ENCODE data around the gene RPL13A. TPM values are rescaled to one million over a fixed set of nuclear protein-coding genes. Genes with fewer than 3 reads are reported as not detected.

The RPL13A gene
- total and polyA plus RNA-seq, 9 of the 15 experiments (the other 6 are each of a cell fraction or from before 2014, with no cell fraction given), result 1,744 to 5,482 (median 2,949) TPM

- TF ChIP-seq ZNF280B (CRISPR knock-in tag; IDR thresholded peaks at IDR 0.05), result no peak
- TF ChIP-seq HOMEZ (CRISPR knock-in tag; IDR thresholded peaks at IDR 0.05), result no peak
- no peak for TF ChIP-seq ZNF592 (IDR thresholded peaks at IDR 0.05)
- no peak for TF ChIP-seq ZNF146 (CRISPR knock-in tag; IDR thresholded peaks at IDR 0.05; ENCODE audit: unreplicated experiment)
- TF ChIP-seq STAT5A (IDR thresholded peaks at IDR 0.05; ENCODE audit: borderline replicate concordance, low read length), result no peak
- no peak for TF ChIP-seq RBM34 (IDR thresholded peaks at IDR 0.05; ENCODE audit: borderline replicate concordance, insufficient read depth, low read length)
- no peak for TF ChIP-seq CXXC5 (CRISPR knock-in tag; IDR thresholded peaks at IDR 0.05)
- no peak for TF ChIP-seq RUNX1 (IDR thresholded peaks at IDR 0.05; ENCODE audit: low read depth)
- TF ChIP-seq CCNT2 (IDR thresholded peaks at IDR 0.05; ENCODE audit: borderline replicate concordance, extremely low read depth, insufficient read length, low read depth, low read length), result no peak
- TF ChIP-seq ATF1 (CRISPR knock-in tag; IDR thresholded peaks at IDR 0.05), result no peak
- peak; percentile 36; the same call in 1 of the 2 replicates for TF ChIP-seq ATF1 (tag; IDR thresholded peaks at IDR 0.05)
- no peak for TF ChIP-seq NUFIP1 (IDR thresholded peaks at IDR 0.05; ENCODE audit: partially characterized antibody)
- TF ChIP-seq PHB2 (IDR thresholded peaks at IDR 0.05; ENCODE audit: low read depth), result no peak
- TF ChIP-seq RAD51 (IDR thresholded peaks at IDR 0.05; ENCODE audit: borderline replicate concordance, low read depth), result no peak; the same call in 1 of the 2 replicates
- no peak for TF ChIP-seq PCBP2 (IDR thresholded peaks at IDR 0.05; ENCODE audit: low read depth, low read length, poor library complexity, severe bottlenecking)
- no peak for TF ChIP-seq ZNF707 (CRISPR knock-in tag; conservative IDR thresholded peaks at IDR 0.05)
- TF ChIP-seq ZC3H8 (IDR thresholded peaks at IDR 0.05), result no peak
- no peak for TF ChIP-seq U2AF1 (optimal IDR thresholded peaks at IDR 0.05; ENCODE audit: low read depth, low read length)
- peak; percentile 12 for TF ChIP-seq TAF1 (IDR thresholded peaks at IDR 0.05; ENCODE audit: control insufficient read depth, extremely low read depth, insufficient read depth, low read length, severe bottlenecking)
- no peak for TF ChIP-seq LEF1 (IDR thresholded peaks at IDR 0.05)
Measured at GRCh38 chr19:49497047-49497788, 9.8 kb downstream of the RPL13A start (continued).
